OCI-LY7 (cell line): ENCODE data around the gene RC3H1.

ENCODE experiments used
- CTCF ChIP-seq: fragments of 200-600 bp; sonication (generic); conservative IDR thresholded peaks from 2 replicates; pipeline ENCODE4 v1.5.1; 2014; ENCODE audit warnings: mild to moderate bottlenecking, antibody characterized with exemption, low read length, moderate library complexity, mixed read lengths
- EZH2phosphoT487 ChIP-seq: fragments of 200-600 bp; sonication (generic); IDR thresholded peaks from 2 replicates; pipeline ENCODE4 v1.6.1; 2018; ENCODE audit warnings: low read depth, borderline replicate concordance, mild to moderate bottlenecking, mixed run types, antibody characterized with exemption, low read length, moderate library complexity, mixed read lengths

GRCh38 chr1:173888749-173889148, 133.4 kb downstream of the RC3H1 start:
- TF ChIP-seq CTCF (no peak), EZH2phosphoT487 (no peak)
